ENCODE measurements around the gene VAV3. TPM values are rescaled to one million over a fixed set of nuclear protein-coding genes. Genes with fewer than 3 reads are reported as not detected.

VAV3 gene
- total RNA-seq, 2 experiments from 2014 or later, result 5.5 to 5.6 TPM

- ChIA-PET CTCF (no interaction called here), POLR2A (no interaction called here)
- Histone ChIP-seq H3K9me3 (ENCODE audit: control insufficient read depth in 1 of 2, insufficient read depth in 1 of 2, low read length in 2 of 2) (no peaks in the 10 kb centered on the region), H3K4me3 (ENCODE audit: low read length) (no peak overlapping the region), H3K27ac (ENCODE audit: low read depth in 1 of 2, low read length in 2 of 2) (no peak overlapping the region), H3K27me3 (ENCODE audit: control insufficient read depth in 1 of 2, insufficient read depth in 2 of 2, low read length in 2 of 2) (no peaks in the 10 kb centered on the region), H3K36me3 (ENCODE audit: insufficient read depth, low read length) (no peaks in the 10 kb centered on the region), H3K4me1 (ENCODE audit: insufficient read depth, low read length) (no peaks in the 10 kb centered on the region)
- Mint-ChIP-seq H3K36me3 (ENCODE audit: low read depth) (no peaks in the 10 kb centered on the region), H3K27me3 (no peaks in the 10 kb centered on the region), H3K9me3 (no peaks in the 10 kb centered on the region), H3K4me3 (no peak overlapping the region), H3K4me1 (ENCODE audit: low read depth) (no peaks in the 10 kb centered on the region), H3K27ac (no peak overlapping the region)
- no peak for ATAC-seq (ENCODE audit: poor library complexity)
- DNase-seq, result peak in 1 of 14 experiments; percentile 39
- TF ChIP-seq, protein P1, sequence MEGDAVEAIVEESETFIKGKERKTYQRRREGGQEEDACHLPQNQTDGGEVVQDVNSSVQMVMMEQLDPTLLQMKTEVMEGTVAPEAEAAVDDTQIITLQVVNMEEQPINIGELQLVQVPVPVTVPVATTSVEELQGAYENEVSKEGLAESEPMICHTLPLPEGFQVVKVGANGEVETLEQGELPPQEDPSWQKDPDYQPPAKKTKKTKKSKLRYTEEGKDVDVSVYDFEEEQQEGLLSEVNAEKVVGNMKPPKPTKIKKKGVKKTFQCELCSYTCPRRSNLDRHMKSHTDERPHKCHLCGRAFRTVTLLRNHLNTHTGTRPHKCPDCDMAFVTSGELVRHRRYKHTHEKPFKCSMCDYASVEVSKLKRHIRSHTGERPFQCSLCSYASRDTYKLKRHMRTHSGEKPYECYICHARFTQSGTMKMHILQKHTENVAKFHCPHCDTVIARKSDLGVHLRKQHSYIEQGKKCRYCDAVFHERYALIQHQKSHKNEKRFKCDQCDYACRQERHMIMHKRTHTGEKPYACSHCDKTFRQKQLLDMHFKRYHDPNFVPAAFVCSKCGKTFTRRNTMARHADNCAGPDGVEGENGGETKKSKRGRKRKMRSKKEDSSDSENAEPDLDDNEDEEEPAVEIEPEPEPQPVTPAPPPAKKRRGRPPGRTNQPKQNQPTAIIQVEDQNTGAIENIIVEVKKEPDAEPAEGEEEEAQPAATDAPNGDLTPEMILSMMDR (IDR thresholded peaks at IDR 0.05), result no peak
- intact Hi-C loops (cut with DNase I, micrococcal nuclease), result no loop called here
Measured at GRCh38 chr1:107649023-107649422, 316.0 kb downstream of the VAV3 start.

GRCh38 chr1:107648071-107648470 lies 316.9 kb downstream of the VAV3 start:
- Histone ChIP-seq H3K27me3 (ENCODE audit: control insufficient read depth in 1 of 2, insufficient read depth in 2 of 2, low read length in 2 of 2) (no peaks in the 10 kb centered on the region), H3K27ac (ENCODE audit: low read depth in 1 of 2, low read length in 2 of 2) (no peak overlapping the region), H3K9me3 (ENCODE audit: control insufficient read depth in 1 of 2, insufficient read depth in 1 of 2, low read length in 2 of 2) (no peaks in the 10 kb centered on the region), H3K4me1 (ENCODE audit: insufficient read depth, low read length) (no peaks in the 10 kb centered on the region), H3K4me3 (ENCODE audit: low read length) (no peak overlapping the region), H3K36me3 (ENCODE audit: insufficient read depth, low read length) (no peaks in the 10 kb centered on the region)
- no peaks in the 10 kb centered on the region for H3K36me3 Mint-ChIP-seq (ENCODE audit: low read depth)
- no peaks in the 10 kb centered on the region for H3K4me1 Mint-ChIP-seq (ENCODE audit: low read depth)
- no peak overlapping the region for H3K4me3 Mint-ChIP-seq
- ChIA-PET POLR2A (no interaction called here), CTCF (no interaction called here)
- no peak overlapping the region for H3K27ac Mint-ChIP-seq
- H3K27me3 Mint-ChIP-seq, result no peaks in the 10 kb centered on the region
- intact Hi-C loops (cut with DNase I, micrococcal nuclease), result no loop called here
- ATAC-seq (ENCODE audit: poor library complexity) (no peak), DNase-seq (no peak)
- TF ChIP-seq, protein P1 (IDR thresholded peaks at IDR 0.05), result no peak
- no peaks in the 10 kb centered on the region for H3K9me3 Mint-ChIP-seq

GRCh38 chr1:107647012-107647411 lies 318.0 kb downstream of the VAV3 start:
- no peak for ATAC-seq (ENCODE audit: poor library complexity)
- ChIA-PET POLR2A (no interaction called here), CTCF (no interaction called here)
- no peak for DNase-seq
- intact Hi-C loops (cut with DNase I, micrococcal nuclease), result no loop called here
- H3K9me3 ChIP-seq (ENCODE audit: control insufficient read depth in 1 of 2, insufficient read depth in 1 of 2, low read length in 2 of 2), result no peaks in the 10 kb centered on the region
- no peaks in the 10 kb centered on the region for H3K36me3 Mint-ChIP-seq (ENCODE audit: low read depth)
- H3K27ac ChIP-seq (ENCODE audit: low read depth in 1 of 2, low read length in 2 of 2), result no peak overlapping the region
- no peak overlapping the region for H3K4me3 ChIP-seq (ENCODE audit: low read length)
- no peaks in the 10 kb centered on the region for H3K36me3 ChIP-seq (ENCODE audit: insufficient read depth, low read length)
- no peaks in the 10 kb centered on the region for H3K27me3 Mint-ChIP-seq
- H3K4me1 Mint-ChIP-seq (ENCODE audit: low read depth), result no peaks in the 10 kb centered on the region
- no peaks in the 10 kb centered on the region for H3K4me1 ChIP-seq (ENCODE audit: insufficient read depth, low read length)
- TF ChIP-seq, protein P1 (IDR thresholded peaks at IDR 0.05), result no peak
- no peaks in the 10 kb centered on the region for H3K9me3 Mint-ChIP-seq
- H3K4me3 Mint-ChIP-seq, result no peak overlapping the region
- H3K27ac Mint-ChIP-seq, result no peak overlapping the region
- no peaks in the 10 kb centered on the region for H3K27me3 ChIP-seq (ENCODE audit: control insufficient read depth in 1 of 2, insufficient read depth in 2 of 2, low read length in 2 of 2)

Measured in CD4-positive, alpha-beta T cell (primary cell).